ENCODE data around the gene PIK3C2G.
"Not testable (repeated sequence)": the region's sequence is repeated elsewhere in the genome, so short reads cannot be mapped to it uniquely, and the experiment has no call there.

Gene PIK3C2G

GRCh38 chr12:18655351-18655750 lies 394.0 kb downstream of the PIK3C2G start:
- no peak for DNase-seq

- no peak for DNase-seq
Observed at GRCh38 chr12:18658179-18658578, 396.9 kb downstream of the PIK3C2G start.

- no peak for DNase-seq
Observed at GRCh38 chr12:18658829-18659228, 397.5 kb downstream of the PIK3C2G start.

GRCh38 chr12:18676141-18676540 lies 414.8 kb downstream of the PIK3C2G start:
- no peak for DNase-seq

- DNase-seq: no peak
Observed at GRCh38 chr12:18676996-18677588, 415.8 kb downstream of the PIK3C2G start.

- DNase-seq: no peak
Observed at GRCh38 chr12:18681818-18682217, 420.5 kb downstream of the PIK3C2G start.

GRCh38 chr12:18683327-18684013 lies 422.2 kb downstream of the PIK3C2G start:
- DNase-seq: no peak

GRCh38 chr12:18684430-18684829 lies 423.1 kb downstream of the PIK3C2G start:
- DNase-seq: no peak

- no peak for DNase-seq
Observed at GRCh38 chr12:18689771-18690170, 428.5 kb downstream of the PIK3C2G start.

- no peak for DNase-seq
Observed at GRCh38 chr12:18690653-18691052, 429.3 kb downstream of the PIK3C2G start.

GRCh38 chr12:18693986-18694385 lies 432.7 kb downstream of the PIK3C2G start:
- DNase-seq: not testable (repeated sequence)

- no peak for DNase-seq
Observed at GRCh38 chr12:18696971-18697602, 435.8 kb downstream of the PIK3C2G start.
